HepG2 (cell line): Measurements from ENCODE around the gene PTPRU. TPM values are rescaled to one million over a fixed set of nuclear protein-coding genes. Genes with fewer than 3 reads are reported as not detected.

Source experiments
- CCDC6 ChIP-seq: sonication (generic); formaldehyde crosslinking; IDR thresholded peaks from 2 replicates; pipeline ENCODE4 v1.8.1; 2022; ENCODE audit warnings: mild to moderate bottlenecking, missing genetic modification reagents, moderate library complexity
- DPF2 ChIP-seq: sonication (generic); formaldehyde crosslinking; IDR thresholded peaks from 2 replicates; pipeline ENCODE4 v1.4.0; 2020; ENCODE audit warnings: mild to moderate bottlenecking, low read depth, missing genetic modification reagents, borderline replicate concordance
- ISL2 ChIP-seq: sonication (generic); formaldehyde crosslinking; IDR thresholded peaks from 2 replicates; pipeline ENCODE4 v1.5.0; 2020; ENCODE audit warnings: missing genetic modification reagents
- KDM2A ChIP-seq: sonication (generic); formaldehyde crosslinking; IDR thresholded peaks from 2 replicates; pipeline ENCODE4 v1.4.0; 2020; ENCODE audit warnings: low read depth, missing genetic modification reagents, borderline replicate concordance
- LCORL ChIP-seq, 2 experiments: fragments of 450-650 bp in 1 of 2; sonication (generic) in 1 of 2; formaldehyde crosslinking in 1 of 2; IDR thresholded peaks; 2 replicates each; pipeline versions ENCODE4 v1.5.0 to v1.6.1; 2017 to 2020; ENCODE audit warnings: antibody characterized with exemption in 1 of 2, missing genetic modification reagents in 1 of 2
- ONECUT2 ChIP-seq: sonication (generic); formaldehyde crosslinking; IDR thresholded peaks from 2 replicates; pipeline ENCODE4 v1.4.0; 2020; ENCODE audit warnings: missing genetic modification reagents
- PAX8 ChIP-seq: sonication (generic); formaldehyde crosslinking; IDR thresholded peaks from 2 replicates; pipeline ENCODE4 v1.8.0; 2022; ENCODE audit warnings: mild to moderate bottlenecking, missing genetic modification reagents, borderline replicate concordance
- TAF1 ChIP-seq: sonication (generic); formaldehyde crosslinking; IDR thresholded peaks from 2 replicates; pipeline ENCODE4 v1.4.0; 2020; ENCODE audit warnings: missing genetic modification reagents
- TARDBP ChIP-seq: sonication (generic); formaldehyde crosslinking; IDR thresholded peaks from 2 replicates; pipeline ENCODE4 v1.8.0; 2022; ENCODE audit warnings: mild to moderate bottlenecking, missing genetic modification reagents
- ZFY ChIP-seq: sonication (generic); formaldehyde crosslinking; IDR thresholded peaks from 2 replicates; pipeline ENCODE4 v1.4.0; 2020; ENCODE audit warnings: missing genetic modification reagents
- ZNF343 ChIP-seq: sonication (generic); formaldehyde crosslinking; IDR thresholded peaks from 2 replicates; pipeline ENCODE4 v1.4.0; 2020; ENCODE audit warnings: mild to moderate bottlenecking, missing genetic modification reagents
- ZNF772 ChIP-seq: sonication (generic); formaldehyde crosslinking; IDR thresholded peaks from 2 replicates; pipeline ENCODE4 v1.5.0; 2020; ENCODE audit warnings: mild to moderate bottlenecking, missing genetic modification reagents
- ZSCAN29 ChIP-seq: sonication (generic); formaldehyde crosslinking; conservative IDR thresholded peaks from 2 replicates; pipeline ENCODE4 v1.4.0; 2020; ENCODE audit warnings: mild to moderate bottlenecking, missing genetic modification reagents
- polyA plus RNA-seq, 8 experiments: library from polyadenylated mRNA; depleted of rRNA in 3 of 8; stranded (reverse) in 7 of 8; unstranded in 1 of 8; fragments of >200 nt; fragmentation: Illumina TruSeq in 4 of 8; extraction: Trizol in 4 of 8; gene quantifications; 2 replicates each; pipeline versions ENCODE4 v1.2.1 to v1.2.3, GENCODE V29; 2011 to 2016; ENCODE audit warnings: low read depth in 4 of 8, missing spikeins in 1 of 8, mixed read lengths in 1 of 8; ENCODE audit not compliant: insufficient read depth in 1 of 8
- total RNA-seq, 5 experiments: library from RNA; depleted of rRNA; stranded (reverse); fragments of >200 nt; fragmentation: Illumina TruSeq; extraction: Trizol; gene quantifications; 2 replicates each; pipeline ENCODE4 v1.2.3, GENCODE V29; 2016; ENCODE audit warnings: low read depth in 1 of 5
- TF ChIP-seq, protein P1 (sequence below), 2 experiments: sonication (generic) in 1 of 2; formaldehyde crosslinking in 1 of 2; IDR thresholded peaks; 2 replicates each; pipeline versions ENCODE4 v1.4.0 to v1.6.1; 2016 to 2020; ENCODE audit warnings: borderline replicate concordance in 1 of 2, low read depth in 1 of 2, mild to moderate bottlenecking in 1 of 2, missing genetic modification reagents in 1 of 2
- TF ChIP-seq, protein P2 (sequence below): sonication (generic); formaldehyde crosslinking; IDR thresholded peaks from 2 replicates; pipeline ENCODE4 v1.4.0; 2020; ENCODE audit warnings: missing genetic modification reagents
- TF ChIP-seq, protein P3 (sequence below): IDR thresholded peaks from 2 replicates; pipeline ENCODE4 v1.6.1; 2018; ENCODE audit warnings: missing genetic modification reagents
- TF ChIP-seq, protein P4 (sequence below): sonication (generic); formaldehyde crosslinking; IDR thresholded peaks from 2 replicates; pipeline ENCODE4 v1.8.1; 2023; ENCODE audit warnings: mild to moderate bottlenecking, inconsistent platforms, moderate library complexity, missing genetic modification reagents, borderline replicate concordance
- TF ChIP-seq, protein P5 (sequence below): sonication (generic); formaldehyde crosslinking; IDR thresholded peaks from 2 replicates; pipeline ENCODE4 v1.4.0; 2020; ENCODE audit warnings: missing genetic modification reagents, low read depth, mild to moderate bottlenecking, borderline replicate concordance

The PTPRU gene
- total and polyA plus RNA-seq, 2 of the 13 experiments (the other 11 are each of a cell fraction or from before 2014, with no cell fraction given): 21.6 to 22.3 TPM

DNA sequence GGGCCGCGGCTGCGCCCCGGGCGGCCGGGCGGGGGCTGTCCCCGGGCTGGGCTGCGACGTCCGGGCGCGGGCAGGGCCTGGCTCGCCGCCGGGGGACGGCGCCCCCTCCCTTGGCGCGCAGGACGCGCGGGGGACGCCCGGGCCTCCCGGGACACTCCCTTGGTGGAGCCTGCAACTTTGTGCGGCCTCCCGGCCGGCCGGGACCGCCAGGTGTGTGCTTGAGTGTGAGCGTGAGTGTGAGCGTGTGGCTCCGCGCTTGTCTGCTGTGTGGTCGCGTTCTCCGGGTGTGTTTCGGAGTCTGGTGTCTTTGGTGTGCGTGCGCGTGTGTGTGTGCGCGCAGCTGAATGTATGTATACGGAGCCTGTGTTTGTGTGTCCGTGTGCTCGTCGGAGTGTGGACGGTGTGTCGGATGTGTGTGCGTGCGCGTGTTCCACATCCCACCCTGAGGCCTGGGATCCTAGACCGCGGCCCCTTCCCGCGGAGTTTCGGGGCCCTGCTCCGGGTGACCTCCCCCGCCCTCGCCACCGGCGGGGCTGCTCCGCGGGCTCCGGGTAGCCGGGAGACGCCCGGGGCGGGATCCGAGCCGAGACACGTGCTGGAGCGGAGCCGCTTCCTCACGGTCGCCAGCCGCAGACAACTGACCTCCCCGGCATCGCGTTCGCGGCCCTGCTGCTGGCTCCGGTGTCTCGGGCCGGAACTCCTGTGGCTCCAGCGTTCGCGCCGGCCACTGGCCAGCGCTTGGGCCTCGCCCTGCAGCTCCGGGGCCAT lies 1.7 kb downstream of the PTPRU start (continued):
- TF ChIP-seq, protein P1, sequence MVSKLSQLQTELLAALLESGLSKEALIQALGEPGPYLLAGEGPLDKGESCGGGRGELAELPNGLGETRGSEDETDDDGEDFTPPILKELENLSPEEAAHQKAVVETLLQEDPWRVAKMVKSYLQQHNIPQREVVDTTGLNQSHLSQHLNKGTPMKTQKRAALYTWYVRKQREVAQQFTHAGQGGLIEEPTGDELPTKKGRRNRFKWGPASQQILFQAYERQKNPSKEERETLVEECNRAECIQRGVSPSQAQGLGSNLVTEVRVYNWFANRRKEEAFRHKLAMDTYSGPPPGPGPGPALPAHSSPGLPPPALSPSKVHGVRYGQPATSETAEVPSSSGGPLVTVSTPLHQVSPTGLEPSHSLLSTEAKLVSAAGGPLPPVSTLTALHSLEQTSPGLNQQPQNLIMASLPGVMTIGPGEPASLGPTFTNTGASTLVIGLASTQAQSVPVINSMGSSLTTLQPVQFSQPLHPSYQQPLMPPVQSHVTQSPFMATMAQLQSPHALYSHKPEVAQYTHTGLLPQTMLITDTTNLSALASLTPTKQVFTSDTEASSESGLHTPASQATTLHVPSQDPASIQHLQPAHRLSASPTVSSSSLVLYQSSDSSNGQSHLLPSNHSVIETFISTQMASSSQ (IDR thresholded peaks at IDR 0.05; ENCODE audit: low read depth): no peak
- TF ChIP-seq, protein P1 (CRISPR knock-in tag; IDR thresholded peaks at IDR 0.05; ENCODE audit: borderline replicate concordance): 0 out of 2 replicates have a peak, but pooled peaks have one; percentile 13
- TF ChIP-seq, protein P2, sequence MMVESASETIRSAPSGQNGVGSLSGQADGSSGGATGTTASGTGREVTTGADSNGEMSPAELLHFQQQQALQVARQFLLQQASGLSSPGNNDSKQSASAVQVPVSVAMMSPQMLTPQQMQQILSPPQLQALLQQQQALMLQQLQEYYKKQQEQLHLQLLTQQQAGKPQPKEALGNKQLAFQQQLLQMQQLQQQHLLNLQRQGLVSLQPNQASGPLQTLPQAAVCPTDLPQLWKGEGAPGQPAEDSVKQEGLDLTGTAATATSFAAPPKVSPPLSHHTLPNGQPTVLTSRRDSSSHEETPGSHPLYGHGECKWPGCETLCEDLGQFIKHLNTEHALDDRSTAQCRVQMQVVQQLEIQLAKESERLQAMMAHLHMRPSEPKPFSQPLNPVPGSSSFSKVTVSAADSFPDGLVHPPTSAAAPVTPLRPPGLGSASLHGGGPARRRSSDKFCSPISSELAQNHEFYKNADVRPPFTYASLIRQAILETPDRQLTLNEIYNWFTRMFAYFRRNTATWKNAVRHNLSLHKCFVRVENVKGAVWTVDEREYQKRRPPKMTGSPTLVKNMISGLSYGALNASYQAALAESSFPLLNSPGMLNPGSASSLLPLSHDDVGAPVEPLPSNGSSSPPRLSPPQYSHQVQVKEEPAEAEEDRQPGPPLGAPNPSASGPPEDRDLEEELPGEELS: 0 out of 2 replicates have a peak, but pooled peaks have one; percentile 10
- peak; percentile 92; the same call in 1 of the 2 replicates for TF ChIP-seq PAX8
- TF ChIP-seq ZFY: peak; percentile 67
- no peak for TF ChIP-seq DPF2 (CRISPR knock-in tag)
- TF ChIP-seq LCORL (IDR thresholded peaks at IDR 0.05): no peak
- TF ChIP-seq LCORL (CRISPR knock-in tag; IDR thresholded peaks at IDR 0.05): 0 out of 2 replicates have a peak, but pooled peaks have one; percentile 11
- TF ChIP-seq ZNF343 (CRISPR knock-in tag): 0 out of 2 replicates have a peak, but pooled peaks have one; percentile 35
- TF ChIP-seq, protein P3, sequence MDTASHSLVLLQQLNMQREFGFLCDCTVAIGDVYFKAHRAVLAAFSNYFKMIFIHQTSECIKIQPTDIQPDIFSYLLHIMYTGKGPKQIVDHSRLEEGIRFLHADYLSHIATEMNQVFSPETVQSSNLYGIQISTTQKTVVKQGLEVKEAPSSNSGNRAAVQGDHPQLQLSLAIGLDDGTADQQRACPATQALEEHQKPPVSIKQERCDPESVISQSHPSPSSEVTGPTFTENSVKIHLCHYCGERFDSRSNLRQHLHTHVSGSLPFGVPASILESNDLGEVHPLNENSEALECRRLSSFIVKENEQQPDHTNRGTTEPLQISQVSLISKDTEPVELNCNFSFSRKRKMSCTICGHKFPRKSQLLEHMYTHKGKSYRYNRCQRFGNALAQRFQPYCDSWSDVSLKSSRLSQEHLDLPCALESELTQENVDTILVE: 0 out of 2 replicates have a peak, but pooled peaks have one; percentile 9
- TF ChIP-seq TARDBP: no peak
- TF ChIP-seq ZNF772 (CRISPR knock-in tag): peak; percentile 63; the same call in 1 of the 2 replicates
- TF ChIP-seq ONECUT2 (CRISPR knock-in tag): no peak
- no peak for TF ChIP-seq ZSCAN29
- TF ChIP-seq CCDC6 (CRISPR knock-in tag): peak; percentile 52; the same call in 1 of the 2 replicates
- TF ChIP-seq, protein P4, sequence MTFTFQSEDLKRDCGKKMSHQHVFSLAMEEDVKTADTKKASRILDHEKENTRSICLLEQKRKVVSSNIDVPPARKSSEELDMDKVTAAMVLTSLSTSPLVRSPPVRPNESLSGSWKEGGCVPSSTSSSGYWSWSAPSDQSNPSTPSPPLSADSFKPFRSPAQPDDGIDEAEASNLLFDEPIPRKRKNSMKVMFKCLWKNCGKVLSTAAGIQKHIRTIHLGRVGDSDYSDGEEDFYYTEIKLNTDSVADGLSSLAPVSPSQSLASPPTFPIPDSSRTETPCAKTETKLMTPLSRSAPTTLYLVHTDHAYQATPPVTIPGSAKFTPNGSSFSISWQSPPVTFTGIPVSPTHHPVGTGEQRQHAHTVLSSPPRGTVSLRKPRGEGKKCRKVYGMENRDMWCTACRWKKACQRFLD (CRISPR knock-in tag): no peak
- TF ChIP-seq, protein P5, sequence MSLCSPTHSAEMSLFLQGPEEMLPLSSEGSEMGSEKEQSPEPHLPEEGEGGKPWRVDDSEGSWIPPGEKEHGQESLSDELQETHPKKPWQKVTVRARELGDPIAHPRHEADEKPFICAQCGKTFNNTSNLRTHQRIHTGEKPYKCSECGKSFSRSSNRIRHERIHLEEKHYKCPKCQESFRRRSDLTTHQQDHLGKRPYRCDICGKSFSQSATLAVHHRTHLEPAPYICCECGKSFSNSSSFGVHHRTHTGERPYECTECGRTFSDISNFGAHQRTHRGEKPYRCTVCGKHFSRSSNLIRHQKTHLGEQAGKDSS: no peak
- peak; percentile 53; the same call in 1 of the 2 replicates for TF ChIP-seq KDM2A (CRISPR knock-in tag)
- TF ChIP-seq ISL2 (CRISPR knock-in tag): no peak
- peak; percentile 67 for TF ChIP-seq TAF1
